HT1080 (cell line): ENCODE data around the gene PRKD3. TPM values are rescaled to one million over a fixed set of nuclear protein-coding genes. Genes with fewer than 3 reads are reported as not detected.
A peak's percentile ranks its signal among the peaks of the same experiment; 100 is the strongest.

ENCODE experiments used
- DNase-seq: peaks from one replicate; pipeline ENCODE4 v3.0.0-alpha.2; 2015; ENCODE audit warnings: low read depth
- total RNA-seq: library from RNA; depleted of rRNA; stranded (reverse); fragments of >200 nt; shearing (Covaris generic); gene quantifications from 2 replicates; pipeline ENCODE4 v1.2.3, GENCODE V29; 2014

The PRKD3 gene
- total RNA-seq, 1 experiment from 2014 or later, result 44.4 TPM

DNA sequence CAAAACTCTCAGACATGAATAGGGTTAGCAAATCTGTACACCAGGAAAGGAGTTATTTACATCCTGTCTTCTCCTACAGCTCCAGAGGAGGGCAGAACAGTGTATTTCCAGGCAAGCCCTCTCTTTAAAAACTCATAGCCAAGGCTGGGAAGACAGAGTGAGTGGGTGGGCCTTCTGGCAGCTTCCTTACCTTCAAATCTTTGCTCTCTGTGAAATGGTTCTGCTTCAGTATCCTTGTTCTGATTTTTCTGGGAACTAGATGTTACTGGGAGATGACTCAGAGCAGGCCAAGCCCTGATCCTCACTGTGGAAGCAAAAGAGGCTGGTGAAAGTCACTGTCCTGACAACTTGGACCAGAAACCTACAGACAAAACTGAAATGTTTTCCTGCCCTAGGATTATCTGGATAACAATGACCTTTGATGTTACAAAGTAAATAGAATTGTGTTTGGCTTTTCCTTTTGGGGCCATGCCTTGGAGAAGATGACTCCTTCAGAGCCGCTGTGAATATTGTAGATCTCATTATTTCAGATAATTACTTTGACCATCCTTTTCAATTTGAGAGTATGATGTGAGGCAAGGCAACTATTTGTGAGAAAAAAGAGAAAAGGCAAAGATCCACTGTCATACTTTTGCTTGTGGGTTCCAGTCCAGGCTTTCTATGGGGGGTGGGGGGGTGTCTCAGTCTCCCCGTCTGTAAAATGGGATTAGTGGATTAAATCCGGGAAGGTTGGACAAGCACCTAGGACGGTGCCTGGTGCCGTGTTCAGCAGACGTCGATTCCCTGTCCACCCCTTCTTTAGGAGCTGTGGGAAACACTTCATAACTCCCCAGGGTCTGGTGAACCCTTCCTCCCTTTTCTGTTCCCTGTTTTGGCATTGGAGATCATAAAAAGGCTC lies 19.2 kb upstream of the PRKD3 start:
- peak; percentile 30 for DNase-seq

DNA sequence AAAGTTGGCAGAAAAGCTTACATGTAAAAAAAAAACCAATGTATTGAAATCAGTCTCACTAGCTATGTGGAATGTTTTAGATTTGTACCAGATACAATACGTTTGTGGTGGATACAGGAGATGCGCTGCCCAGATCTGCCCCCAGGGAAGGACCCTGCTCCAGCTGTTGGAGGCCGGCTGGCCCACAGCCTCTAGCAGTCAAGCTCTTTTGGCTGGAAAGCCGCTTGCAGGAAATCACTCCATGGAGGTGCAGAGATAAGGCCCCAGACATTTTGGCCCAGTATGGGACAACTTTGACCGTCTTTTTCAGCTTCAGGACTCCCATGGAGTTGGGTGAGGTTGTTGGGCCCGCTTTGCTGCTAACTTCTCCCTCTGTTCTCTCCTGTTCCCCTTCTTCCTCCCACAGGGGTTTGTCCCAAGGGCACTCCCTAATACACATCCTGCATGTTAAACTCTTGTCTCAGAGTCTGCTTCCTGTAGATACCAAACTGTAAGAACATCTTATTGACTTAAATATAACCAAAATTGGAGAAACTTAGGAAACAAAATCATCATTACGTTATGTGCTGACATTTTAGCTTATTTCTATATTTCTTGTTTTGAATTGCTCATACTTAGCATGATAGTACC lies 18.1 kb upstream of the PRKD3 start:
- no peak for DNase-seq

DNA sequence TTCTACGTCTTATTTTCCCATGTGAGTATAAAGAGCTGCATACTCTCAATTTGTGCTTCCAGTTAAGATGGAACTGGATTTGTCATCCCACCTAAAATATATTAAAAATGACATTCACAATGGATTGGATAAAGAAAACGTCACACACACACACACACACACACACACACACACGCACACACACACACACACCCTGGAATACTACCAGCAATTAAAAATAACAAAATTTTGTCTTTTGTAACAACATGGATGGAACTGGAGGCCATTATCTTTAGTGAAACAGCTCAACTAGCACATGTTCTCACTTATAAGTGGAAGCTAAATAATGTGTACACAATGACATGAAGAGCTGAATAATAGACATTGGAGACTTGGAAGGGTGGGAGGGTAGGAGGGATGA lies 16.0 kb upstream of the PRKD3 start:
- DNase-seq, result no peak

DNA sequence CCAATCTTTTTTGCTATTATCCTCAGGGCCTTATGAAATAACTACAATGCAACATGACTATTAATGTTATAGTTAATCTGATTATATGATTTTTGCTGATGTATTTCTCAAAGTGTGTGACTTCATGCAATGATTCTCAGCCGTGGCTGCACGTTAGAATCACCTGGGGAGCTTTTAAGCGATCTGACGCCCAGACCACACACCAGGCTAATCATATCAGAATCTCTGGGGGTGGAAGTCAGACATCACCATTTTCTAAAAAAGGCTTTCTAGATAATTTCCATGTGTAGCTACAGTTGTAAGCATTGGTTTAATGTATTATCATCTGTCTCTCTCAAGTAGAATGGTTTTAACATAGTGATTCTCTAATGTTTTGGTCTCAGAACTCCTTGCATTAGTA lies 14.3 kb upstream of the PRKD3 start:
- no peak for DNase-seq

DNA sequence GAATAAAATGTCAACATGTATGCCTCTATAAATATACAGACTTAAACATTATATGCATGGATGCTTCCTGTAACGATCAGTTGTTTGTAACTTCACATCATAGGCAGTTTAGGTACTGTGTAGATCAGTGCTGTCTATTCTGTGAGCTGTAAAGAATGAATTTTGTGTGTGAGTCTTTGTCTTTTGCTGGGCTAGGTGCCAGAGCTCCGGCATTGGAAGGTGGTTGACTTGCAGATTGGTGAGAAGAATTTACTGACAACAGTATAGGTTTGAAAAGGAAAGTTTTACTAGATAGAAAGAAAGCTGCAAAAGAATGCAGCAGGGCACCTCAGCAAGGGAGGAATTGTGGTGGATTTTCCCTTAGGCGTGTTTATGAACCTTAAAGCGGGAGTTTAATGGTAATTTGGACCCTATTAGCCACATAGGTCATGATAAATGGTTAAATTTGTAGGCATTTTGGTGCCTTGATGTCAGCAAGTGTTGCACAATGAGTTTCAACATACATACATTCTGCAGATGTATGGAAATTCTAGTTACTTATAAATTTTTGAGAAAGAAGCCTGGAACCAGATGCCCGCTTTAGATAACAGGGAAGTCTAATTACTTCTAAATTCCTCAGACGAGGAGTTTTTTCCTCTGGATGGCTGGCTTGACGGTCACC lies 13.1 kb upstream of the PRKD3 start:
- DNase-seq, result no peak

DNA sequence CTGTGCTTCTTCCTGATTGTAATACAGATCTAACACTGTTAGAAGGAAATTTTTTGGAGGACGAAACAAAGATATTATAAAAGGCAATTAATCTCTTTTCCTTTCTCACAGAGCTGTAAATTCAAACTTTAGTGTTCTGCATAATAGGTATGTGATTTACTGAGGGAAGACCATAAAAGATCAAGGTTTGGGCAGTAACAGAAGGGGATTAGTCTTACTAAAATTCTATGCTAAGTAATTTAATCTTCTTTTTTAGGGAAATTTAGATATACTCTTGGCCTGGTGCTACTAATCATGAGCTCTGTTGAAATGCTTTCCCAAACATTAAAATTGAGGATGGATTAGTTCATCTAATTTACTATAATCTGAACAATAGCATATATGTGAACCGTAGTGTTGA lies 11.0 kb upstream of the PRKD3 start:
- no peak for DNase-seq

DNA sequence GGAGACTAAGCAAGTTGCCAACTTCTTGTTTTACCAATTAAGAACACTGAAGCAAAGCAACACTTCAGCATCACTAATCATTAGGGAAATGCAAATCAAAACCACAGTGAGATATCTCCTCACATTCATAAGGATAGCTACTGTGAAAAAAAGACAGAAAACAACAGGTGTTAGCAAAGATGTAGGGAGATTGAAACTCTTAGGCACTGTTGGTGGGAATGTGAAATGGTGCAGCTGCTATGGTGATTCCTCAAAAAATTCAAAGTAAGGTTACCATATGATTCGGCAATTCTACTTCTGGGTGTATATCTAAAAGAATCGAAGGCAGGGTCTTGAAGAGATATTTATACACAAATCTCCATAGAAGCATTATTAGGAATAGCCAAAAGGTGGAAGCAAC lies 8.6 kb upstream of the PRKD3 start:
- DNase-seq, result no peak

DNA sequence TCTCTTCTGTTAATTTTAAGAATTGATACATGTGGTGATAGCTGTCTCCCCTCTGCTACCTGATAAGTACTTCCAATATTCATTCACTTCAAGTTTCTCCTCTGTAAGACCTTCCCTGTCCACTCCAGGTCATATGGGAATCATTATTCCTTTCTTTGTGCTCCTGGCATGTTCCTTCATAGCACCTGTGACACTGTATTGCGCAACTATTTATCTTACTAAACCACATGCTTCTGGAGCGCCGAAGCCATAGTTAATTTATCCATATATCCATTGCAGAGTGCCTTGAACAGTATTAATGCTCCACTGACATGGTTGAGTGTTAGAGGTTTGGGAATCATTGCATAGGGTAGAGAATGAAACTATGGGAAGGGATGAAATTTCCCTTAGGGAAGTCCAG lies 7.9 kb upstream of the PRKD3 start:
- DNase-seq, result no peak

DNA sequence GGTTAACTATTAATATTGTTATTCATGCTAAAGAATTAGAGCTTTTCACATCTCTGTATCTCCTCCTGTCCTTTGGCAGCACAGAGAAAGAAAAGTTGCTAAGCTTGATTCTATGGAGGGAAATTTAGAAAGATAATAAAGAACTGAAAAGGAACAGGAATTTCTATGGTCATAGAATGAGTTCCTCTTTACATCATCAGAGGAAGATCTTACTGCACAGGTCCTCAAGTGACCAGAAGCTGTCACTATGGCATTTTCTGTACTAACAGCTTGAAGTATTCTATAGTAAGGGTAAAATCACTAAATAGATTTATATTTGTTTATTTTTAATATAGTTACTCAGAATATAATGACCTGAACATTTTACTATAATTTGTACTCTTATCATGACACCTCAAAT lies 6.0 kb upstream of the PRKD3 start:
- DNase-seq, result no peak

DNA sequence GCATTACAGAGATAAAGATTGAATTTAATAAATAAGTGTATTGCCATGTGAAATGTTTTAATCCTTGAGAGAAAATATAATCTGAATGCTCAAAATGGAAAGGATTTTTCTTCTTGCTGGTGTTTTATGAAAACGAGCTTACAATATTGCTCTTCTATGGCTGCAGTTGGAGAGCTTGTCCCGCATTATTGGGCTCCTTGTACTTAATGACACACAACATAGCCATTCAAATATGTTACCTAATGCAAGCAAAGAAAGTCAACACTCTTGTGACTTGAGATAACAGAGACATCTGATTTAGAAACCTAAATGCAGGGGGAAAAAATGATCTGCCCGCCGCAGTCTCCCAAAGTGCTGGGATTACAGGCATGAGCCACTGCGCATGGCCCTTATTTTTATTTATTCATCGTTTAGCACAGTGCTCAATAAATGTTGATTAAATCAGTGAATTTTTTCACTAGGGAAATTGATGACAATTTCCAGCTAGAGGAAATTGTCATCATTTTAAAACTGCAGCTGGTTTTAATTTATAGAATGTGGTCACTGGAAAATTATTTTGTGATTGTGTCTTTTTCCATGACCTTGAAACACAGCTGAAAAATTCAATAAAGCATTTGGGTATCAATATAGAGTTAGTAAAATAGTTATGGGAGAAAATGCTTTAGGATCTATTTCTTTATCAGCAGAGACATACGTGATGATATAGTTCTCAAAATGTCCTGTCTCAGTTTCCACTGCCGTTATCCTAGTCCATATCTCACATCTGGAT lies 2.4 kb upstream of the PRKD3 start:
- DNase-seq, result no peak

DNA sequence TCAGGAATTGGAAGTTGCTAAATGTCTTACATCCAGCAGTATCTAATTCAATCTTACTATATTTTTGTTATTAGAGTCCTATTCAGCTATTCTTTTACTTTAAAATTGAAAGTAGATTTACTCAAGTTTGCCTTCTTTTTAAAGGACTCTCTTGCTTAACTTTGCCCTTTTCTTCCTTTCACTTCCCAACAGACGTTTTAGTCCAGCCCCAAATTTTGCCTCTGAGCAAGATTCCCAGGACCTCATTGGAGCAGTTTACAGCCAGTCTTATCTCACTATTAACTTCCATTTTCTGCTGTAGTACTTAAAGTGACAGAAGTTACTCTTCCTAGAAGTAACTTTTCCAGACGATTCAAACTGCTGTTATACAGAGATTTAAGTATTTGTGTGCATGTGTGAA lies 1.7 kb upstream of the PRKD3 start:
- peak; percentile 55 for DNase-seq

DNA sequence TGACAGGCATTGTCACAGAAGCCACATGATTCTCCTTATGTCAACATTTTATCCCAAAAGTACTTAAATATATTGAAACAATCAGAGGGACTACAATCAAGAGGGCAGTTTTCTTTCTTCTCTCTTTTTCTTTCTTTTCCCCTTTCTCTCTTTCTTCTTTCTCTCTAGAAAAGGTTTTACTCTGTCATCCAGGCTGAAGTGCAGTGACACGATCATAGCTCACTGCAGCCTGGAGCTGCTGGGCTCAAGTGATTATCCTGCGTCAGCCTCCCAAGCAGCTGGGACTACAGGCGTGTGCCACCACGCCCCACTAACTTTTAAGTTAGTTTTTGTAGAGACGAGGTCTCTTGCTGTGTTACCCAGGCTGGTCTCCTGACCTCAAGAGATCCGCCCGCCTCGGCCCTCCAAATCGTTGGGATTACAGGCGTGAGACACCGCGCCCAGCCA lies 1.0 kb upstream of the PRKD3 start:
- no peak for DNase-seq

DNA sequence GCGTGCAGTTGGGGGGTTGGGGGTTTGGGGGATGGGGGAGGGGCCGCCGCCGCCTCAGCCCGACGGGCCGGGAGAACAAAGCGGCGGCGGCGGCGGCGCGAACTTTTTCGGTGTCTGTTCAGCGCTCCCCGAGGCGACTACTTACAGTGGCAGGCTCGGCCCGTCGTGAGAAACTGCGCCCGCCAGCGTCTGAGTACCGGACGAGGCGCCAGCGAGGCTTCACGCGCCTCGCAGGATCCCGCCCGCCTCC lies 172 bp downstream of the PRKD3 start:
- peak; percentile 55 for DNase-seq

DNA sequence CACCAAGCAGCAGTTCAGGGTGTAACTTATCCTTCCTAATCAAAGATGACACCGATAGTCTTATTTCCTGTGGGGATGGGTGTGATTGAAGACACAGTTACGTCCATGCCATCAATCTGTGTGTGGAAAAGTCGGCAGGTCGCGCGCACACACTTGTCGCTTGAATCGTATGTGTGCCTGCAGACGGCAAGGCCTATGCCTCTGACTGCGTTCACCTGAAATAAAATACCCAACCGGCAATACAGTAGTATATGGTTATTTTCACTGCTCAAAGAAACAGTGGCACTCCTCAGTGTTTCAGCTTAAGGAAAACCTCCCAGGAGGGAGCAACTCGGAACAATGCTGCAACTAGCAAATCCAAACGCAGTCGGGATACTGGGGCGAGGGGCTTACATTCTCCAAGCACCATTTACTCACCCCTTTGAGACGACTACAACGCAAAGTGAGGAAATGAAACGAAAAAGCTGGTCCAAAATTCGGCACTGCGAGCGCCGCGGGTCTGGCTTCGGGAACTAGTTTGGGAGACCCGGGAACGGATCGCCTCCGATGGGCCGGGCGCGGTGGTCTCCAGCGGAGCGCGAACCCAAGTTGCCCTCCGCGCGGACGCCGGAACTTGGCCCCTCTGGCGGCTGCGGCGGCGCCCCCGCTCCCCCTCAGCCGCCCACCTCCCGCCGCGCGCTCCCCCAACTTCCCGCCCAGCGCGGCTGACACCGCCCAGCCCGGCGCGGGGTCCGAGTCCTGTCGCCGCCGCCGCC lies 675 bp downstream of the PRKD3 start:
- DNase-seq, result peak; percentile 52

DNA sequence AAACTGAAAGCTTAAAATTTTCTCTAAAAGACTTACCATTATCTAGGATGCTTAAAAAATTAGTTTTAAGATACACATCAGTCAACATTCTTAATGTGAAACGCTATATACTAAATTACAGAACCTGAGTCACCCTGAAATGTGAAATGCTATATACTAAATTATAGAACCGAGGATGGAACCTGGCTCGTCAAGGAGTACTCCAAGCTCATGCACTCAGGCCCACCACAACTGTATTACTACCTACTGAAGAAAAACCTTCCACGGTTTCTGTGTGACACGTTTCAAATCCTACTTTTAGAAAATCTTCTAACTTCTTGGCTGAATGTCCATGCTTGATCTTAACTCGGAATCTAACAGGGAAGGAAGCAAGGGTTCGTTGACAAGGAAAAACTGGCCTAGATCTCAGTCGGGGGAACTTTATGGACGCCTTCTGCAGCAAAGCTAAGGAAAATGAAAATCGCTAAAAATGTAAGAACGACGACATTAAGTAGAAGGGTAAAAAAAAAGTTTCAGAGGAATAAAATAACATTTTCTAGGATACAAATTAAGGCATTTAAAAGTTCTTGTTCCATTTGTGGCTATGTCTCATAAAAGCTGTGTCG lies 1.4 kb downstream of the PRKD3 start:
- DNase-seq, result no peak

DNA sequence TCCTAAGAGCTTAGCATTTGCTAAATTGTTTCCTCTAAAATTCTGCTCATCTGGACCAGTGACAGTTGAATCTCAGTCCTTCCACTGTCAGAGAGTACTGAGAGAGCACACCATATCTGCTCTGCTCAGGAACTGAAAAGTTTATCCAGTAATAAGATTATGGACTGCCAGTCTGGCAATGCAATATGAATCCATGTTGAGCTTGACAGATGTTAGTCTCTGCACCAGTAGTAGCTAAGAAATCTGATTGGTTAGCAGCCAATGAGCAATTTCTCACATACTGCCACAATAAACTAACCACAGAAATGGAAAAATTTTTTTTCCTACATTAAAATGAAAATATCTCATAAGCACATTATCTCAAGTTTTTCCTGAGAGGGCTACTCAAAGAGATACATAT lies 2.3 kb downstream of the PRKD3 start:
- DNase-seq, result no peak

DNA sequence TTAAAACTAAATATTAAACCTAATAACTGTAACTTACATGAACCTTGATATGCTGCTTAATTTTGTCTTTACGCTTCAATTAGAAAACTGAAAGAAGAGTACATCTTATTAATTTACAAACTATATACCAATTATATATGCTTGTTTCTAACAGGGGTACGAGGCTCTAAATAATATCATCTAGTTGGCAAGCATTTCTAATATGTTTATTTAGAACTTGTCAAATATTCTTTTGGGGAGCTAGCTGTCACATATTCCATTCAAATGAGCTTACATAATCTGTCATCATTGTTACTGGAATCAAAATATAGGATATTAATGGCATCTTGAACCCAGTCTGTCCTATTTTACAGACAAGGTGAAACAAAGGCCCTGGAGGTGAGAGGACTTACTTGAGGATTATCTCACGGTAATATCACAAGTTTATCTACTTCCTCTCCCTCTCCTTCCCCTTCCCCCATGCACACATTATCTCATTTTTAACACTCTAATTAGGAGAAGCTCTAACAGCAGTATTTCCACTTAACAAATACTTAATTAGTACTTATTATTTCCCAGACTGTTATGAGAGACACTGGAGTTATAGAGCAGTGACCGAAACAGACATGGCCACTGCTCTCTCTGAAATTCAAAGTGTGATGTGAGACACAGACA lies 3.5 kb downstream of the PRKD3 start:
- DNase-seq, result no peak

DNA sequence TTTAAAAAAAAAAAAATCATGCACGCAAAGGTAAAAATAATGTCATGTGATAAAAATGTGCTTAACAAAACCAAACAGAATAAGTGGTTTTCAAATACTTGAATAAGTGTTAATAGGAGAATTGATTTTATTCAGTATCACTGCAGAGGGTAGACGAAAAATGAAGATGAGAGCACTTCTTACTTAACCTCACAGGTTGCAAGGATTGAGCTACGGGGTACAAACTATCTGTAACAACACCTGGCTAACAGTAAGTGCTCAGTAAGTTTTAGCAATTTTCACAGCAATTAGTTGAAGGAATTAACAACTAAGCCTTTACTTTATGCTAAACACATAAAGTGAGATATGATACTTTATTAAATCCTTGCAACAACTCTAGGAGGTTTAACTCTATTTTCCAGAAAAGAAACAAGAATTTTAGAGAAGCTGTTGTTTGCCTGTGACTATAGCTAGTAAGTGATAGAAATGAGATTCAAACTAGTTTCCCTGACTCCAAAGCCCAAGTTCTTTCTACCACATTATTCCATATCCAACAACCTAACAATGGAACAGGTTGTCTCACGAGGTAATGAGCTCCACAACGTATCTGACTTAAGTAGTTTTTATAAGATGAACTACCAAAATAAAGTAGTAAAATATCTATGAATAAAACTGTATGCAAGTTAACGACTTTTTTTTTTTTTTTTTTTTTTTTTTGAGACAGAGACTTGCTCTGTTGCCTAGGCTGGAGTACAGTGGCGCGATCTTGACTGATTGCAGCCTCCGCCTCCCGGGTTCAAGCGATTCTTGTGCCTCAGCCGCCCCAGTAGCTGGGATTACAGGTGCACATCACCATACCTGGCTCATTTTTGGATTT lies 4.7 kb downstream of the PRKD3 start:
- no peak for DNase-seq

DNA sequence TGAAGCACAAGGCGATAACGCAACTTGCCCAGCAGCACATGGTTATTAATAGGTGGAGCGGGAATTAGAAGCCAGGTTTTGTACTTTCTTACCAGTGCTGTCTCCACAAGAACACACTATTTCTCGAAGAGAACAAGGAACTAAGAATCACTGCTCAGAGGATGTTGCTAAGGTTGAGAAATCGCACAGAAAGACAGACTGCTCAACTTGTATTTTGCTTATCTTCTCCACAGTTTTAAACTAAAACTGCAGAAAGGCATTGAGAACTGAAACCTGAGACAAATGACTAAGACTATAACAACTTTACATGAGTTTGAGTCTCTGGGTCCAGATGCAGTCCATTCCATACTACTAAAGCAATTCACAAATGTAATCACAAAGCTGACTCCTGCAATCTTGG lies 6.2 kb downstream of the PRKD3 start:
- DNase-seq, result peak; percentile 19
